ENCODE data around the gene DIO1. TPM values are rescaled to one million over a fixed set of nuclear protein-coding genes. Genes with fewer than 3 reads are reported as not detected.

DIO1 gene
- total RNA-seq, 4 donors from 2014 or later: not detected

GRCh38 chr1:53936430-53936829, 42.4 kb downstream of the DIO1 start:
- WGBS: 92% methylated on average over 1 of the region's 1 CpG
- Histone ChIP-seq H3K4me1 (no peaks in the 10 kb centered on the region), H3K36me3 (peaks cover 12% of the 10 kb centered on the region), H3K27me3 (no peaks in the 10 kb centered on the region), H3K9me3 (no peaks in the 10 kb centered on the region), H3K27ac (no peak overlapping the region), H3K4me3 (no peak overlapping the region)
- no peak for DNase-seq (ENCODE audit: low spot score in 2 of 2)
- TF ChIP-seq CTCF (IDR thresholded peaks at IDR 0.05) (no peak), EP300 (IDR thresholded peaks at IDR 0.05) (no peak), POLR2AphosphoS5 (IDR thresholded peaks at IDR 0.05) (no peak), POLR2A (IDR thresholded peaks at IDR 0.05) (no peak)

GRCh38 chr1:53938136-53938830, 44.3 kb downstream of the DIO1 start:
- no peak overlapping the region for H3K4me3 ChIP-seq
- no peak for DNase-seq (ENCODE audit: low spot score in 2 of 2)
- H3K27ac ChIP-seq: no peak overlapping the region
- peaks cover 12% of the 10 kb centered on the region for H3K36me3 ChIP-seq
- no peaks in the 10 kb centered on the region for H3K4me1 ChIP-seq
- no peaks in the 10 kb centered on the region for H3K27me3 ChIP-seq
- no peak for TF ChIP-seq CTCF (IDR thresholded peaks at IDR 0.05)
- no peak for TF ChIP-seq POLR2A (IDR thresholded peaks at IDR 0.05)
- no peak for TF ChIP-seq POLR2AphosphoS5 (IDR thresholded peaks at IDR 0.05)
- no peak for TF ChIP-seq EP300 (IDR thresholded peaks at IDR 0.05)
- 95% methylated on average over 4 of the region's 4 CpGs for WGBS
- no peaks in the 10 kb centered on the region for H3K9me3 ChIP-seq

- no peak for DNase-seq (ENCODE audit: low spot score in 2 of 2)
- H3K27ac ChIP-seq: no peak overlapping the region
- 84% methylated on average over 7 of the region's 7 CpGs for WGBS
- no peaks in the 10 kb centered on the region for H3K27me3 ChIP-seq
- TF ChIP-seq POLR2AphosphoS5 (IDR thresholded peaks at IDR 0.05) (no peak), EP300 (IDR thresholded peaks at IDR 0.05) (no peak)
- peaks cover 4% of the 10 kb centered on the region for H3K36me3 ChIP-seq
- peaks cover 22% of the 10 kb centered on the region for H3K4me1 ChIP-seq
- H3K4me3 ChIP-seq: no peak overlapping the region
- H3K9me3 ChIP-seq: no peaks in the 10 kb centered on the region
Observed at GRCh38 chr1:53942127-53942957, 48.4 kb downstream of the DIO1 start.

DNA sequence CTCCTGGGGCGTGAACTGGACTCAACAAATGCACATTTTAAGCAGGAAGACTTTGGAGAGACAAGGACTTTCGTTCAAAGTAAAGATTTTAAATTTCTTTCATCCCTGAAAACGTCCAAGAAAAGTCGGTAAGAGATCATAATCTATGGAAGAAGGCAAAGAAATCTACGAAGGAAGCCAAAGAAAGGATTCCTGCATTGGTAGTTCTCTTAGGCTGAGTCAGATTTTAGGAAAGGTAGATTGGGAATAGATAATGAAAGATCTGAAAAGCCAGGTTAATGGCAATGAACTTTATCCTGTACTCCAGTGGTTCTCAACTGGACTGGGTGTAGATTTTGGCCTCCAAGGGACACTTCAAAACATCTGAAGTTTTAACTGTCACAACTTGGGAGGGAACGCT, 49.1 kb downstream of the DIO1 start:
- no peak overlapping the region for H3K27ac ChIP-seq
- WGBS: 86% methylated on average over 6 of the region's 6 CpGs
- H3K27me3 ChIP-seq: no peaks in the 10 kb centered on the region
- no peak for DNase-seq (ENCODE audit: low spot score in 2 of 2)
- no peaks in the 10 kb centered on the region for H3K9me3 ChIP-seq
- TF ChIP-seq EP300 (IDR thresholded peaks at IDR 0.05) (no peak), CTCF (IDR thresholded peaks at IDR 0.05) (no peak), POLR2AphosphoS5 (IDR thresholded peaks at IDR 0.05) (no peak), POLR2A (IDR thresholded peaks at IDR 0.05) (no peak)
- H3K4me3 ChIP-seq: no peak overlapping the region
- no peaks in the 10 kb centered on the region for H3K36me3 ChIP-seq
- H3K4me1 ChIP-seq: peaks cover 28% of the 10 kb centered on the region

DNA sequence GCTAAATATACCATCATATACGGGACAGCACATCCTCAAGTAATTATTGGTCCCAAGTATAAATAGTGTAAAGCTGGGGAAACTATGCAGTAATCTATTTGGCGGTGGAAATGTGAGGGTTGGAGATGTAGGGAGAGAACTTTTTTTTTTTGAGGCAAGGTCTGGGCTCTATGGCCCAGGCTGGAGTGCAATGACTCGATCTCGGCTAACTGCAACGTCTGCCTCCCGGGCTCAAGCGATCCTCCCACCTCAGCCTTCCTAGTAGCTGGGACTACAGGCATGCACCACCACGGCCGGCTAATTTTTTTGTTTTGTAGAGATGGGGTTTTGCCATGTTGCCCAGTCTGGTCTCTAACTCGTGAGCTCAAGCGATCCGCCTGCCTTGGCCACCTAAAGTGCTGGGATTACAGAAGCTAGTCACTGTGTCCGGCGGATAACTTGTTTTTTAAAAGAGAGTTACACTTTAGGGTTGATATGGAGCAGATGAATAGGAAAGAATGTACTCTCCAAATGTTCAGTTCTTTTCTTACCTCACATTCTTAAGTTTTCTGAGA, 49.6 kb downstream of the DIO1 start:
- H3K4me1 ChIP-seq: peaks cover 28% of the 10 kb centered on the region
- 95% methylated on average over 14 of the region's 14 CpGs for WGBS
- H3K27ac ChIP-seq: no peak overlapping the region
- H3K27me3 ChIP-seq: no peaks in the 10 kb centered on the region
- H3K4me3 ChIP-seq: no peak overlapping the region
- no peaks in the 10 kb centered on the region for H3K36me3 ChIP-seq
- DNase-seq (ENCODE audit: low spot score in 2 of 2): no peak
- no peak for TF ChIP-seq EP300 (IDR thresholded peaks at IDR 0.05)
- TF ChIP-seq POLR2AphosphoS5 (IDR thresholded peaks at IDR 0.05): no peak
- TF ChIP-seq POLR2A (IDR thresholded peaks at IDR 0.05): no peak
- no peak for TF ChIP-seq CTCF (IDR thresholded peaks at IDR 0.05)
- H3K9me3 ChIP-seq: no peaks in the 10 kb centered on the region

Measured in suprapubic skin (tissue), 4 donors.